HG03139 (cell line): ENCODE results near the gene SLC25A24.
"Not testable (repeated sequence)": the region's sequence is repeated elsewhere in the genome, so short reads cannot be mapped to it uniquely, and the experiment has no call there.

Source experiments
- ATAC-seq: cut with Tn5 transposase; IDR thresholded peaks from one replicate; pipeline ENCODE4 v1.9.1; 2021; ENCODE audit not compliant: unreplicated experiment

Gene SLC25A24

GRCh38 chr1:108140936-108141335 lies 59.2 kb downstream of the SLC25A24 start:
- no peak for ATAC-seq

GRCh38 chr1:108140177-108140576 lies 60.0 kb downstream of the SLC25A24 start:
- no peak for ATAC-seq

- not testable (repeated sequence) for ATAC-seq
Observed at GRCh38 chr1:108139555-108139954, 60.6 kb downstream of the SLC25A24 start.

- not testable (repeated sequence) for ATAC-seq
Observed at GRCh38 chr1:108133148-108133547, 67.0 kb downstream of the SLC25A24 start.

DNA sequence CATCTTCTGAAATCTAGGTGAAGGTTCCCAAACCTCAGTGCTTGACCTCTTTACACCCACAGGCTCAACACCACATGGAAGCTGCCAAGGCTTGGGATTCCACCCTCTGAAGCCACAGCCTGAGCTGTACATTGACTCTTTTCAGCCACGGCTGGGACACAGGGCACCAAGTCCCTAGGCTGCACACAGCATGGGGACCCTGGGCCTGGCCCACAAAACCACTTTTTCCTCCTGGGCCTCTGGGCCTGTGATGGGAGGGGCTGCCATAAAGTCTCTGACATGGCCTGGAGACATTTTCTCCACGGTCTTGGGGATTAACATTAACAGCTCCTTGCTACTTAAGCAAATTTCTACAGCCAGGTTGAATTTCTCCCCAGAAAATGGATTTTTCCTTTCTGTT lies 67.8 kb downstream of the SLC25A24 start:
- not testable (repeated sequence) for ATAC-seq

DNA sequence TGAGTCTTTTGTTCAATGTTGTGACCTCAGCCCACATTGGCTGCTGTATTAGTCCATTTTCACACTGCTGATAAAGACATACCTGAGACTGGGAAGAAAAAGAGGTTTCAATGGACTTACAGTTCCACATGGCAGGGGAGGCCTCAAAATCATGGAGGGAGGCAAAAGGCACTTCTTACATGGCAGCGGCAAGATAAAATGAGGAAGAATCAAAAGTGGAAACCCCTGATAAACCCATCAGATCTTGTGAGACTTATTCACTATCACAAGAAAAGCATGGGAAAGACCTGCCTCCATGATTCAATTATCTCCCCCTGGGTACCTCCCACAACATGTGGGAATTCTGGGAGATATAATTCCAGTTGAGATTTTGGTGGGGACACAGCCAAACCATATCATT lies 68.9 kb downstream of the SLC25A24 start:
- ATAC-seq = not testable (repeated sequence)

- no peak for ATAC-seq
Observed at GRCh38 chr1:108130794-108131193, 69.3 kb downstream of the SLC25A24 start.

- no peak for ATAC-seq
Observed at GRCh38 chr1:108129999-108130398, 70.1 kb downstream of the SLC25A24 start.

- peak; percentile 95 for ATAC-seq
Observed at GRCh38 chr1:108125312-108126138, 74.6 kb downstream of the SLC25A24 start.

GRCh38 chr1:108124622-108125311 lies 75.4 kb downstream of the SLC25A24 start:
- no peak for ATAC-seq

DNA sequence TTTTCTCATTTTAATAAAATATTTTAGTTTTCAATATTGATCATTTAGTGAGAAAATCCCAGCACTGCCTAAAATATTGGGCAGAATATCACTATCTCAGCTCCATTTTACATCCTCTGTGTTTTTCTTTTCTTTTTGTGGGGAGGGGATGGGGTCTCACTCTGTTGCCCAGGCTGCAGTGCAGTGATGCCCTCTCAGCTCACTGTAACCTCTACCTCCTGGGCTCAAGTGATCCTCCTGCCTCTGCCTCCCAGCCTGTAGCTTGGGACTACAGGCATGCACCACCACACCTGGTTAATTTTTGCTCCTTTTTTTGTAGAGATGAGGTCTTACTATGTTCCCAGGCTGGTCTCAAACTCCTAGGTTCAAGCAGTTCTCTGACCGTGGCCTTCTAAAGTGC lies 76.1 kb downstream of the SLC25A24 start:
- ATAC-seq = no peak

DNA sequence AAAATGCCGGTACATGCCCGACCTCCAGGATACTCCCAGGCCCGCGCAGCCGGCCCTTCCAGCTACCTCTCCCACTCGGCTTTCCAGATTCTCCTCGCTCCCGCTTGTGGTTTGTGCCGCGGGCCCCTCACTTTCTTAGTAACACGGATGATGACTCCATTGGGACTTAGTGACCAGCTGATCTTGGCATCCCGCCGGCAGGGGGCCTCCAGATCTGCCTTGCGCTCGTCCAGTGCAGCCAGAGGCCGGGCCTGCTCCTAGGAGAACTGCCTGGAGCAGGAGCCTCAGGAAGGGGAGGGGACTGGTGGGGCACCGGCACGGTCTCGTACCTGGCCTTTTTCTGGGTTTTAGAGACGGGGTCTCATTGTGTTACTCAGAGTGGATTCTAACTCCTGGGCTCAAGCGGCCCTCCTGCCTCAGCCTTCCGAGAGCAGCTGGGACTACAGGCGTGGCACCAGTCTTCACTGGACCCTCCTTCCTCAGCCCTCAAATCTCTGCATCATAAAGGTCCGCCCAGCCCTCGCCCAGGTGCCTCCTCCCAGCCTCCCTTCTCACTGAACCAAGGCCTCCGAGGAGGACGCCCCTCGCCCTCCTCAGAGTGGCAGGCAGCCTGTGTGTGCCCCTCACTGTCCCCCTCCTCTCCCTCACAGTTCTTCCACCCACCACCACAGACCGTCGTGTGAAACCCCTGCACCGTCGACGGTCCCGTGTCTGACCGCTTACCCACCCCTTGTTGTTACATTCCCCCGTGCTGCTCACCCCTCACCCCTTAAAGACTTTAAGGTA lies 78.6 kb downstream of the SLC25A24 start:
- no peak for ATAC-seq

DNA sequence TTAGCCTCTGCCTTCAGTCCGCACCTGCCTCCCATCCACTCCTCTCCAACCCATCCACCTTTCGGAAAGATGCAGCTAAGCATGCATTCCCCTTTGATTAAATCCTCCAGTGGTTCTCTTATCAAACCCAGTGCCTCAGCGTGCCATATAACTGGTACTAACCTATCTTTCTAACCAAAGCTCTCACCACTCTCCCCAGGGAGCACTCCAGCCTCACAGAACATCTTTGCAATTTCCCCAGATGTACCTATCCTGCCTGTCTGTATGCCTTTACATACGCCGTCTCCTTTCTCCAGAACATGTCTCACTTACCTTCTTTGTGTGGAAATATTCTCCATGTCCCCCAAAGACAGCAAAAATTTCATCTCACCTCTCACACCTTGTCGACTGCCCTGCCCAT lies 80.0 kb downstream of the SLC25A24 start:
- ATAC-seq = no peak

- no peak for ATAC-seq
Observed at GRCh38 chr1:108119500-108119899, 80.6 kb downstream of the SLC25A24 start.

GRCh38 chr1:108117945-108118902 lies 81.9 kb downstream of the SLC25A24 start:
- no peak for ATAC-seq

DNA sequence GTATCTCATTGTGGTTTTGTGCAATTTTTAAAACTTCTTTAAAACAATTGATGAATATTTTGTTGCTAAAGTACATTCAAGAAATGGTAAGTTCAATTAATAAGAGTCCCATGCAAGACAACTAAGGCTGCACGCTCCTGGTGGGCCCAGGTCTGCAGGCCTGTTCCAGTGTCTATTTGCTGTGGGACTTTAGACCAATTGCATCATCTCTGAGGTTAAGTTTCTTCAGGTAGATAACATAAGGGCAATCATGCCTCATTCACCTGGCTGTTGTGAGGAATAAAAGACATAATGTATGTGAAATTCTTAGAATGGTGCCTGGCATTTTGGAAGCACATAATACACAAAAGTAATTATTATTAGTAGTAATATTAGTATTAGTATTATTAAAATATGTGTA lies 82.9 kb downstream of the SLC25A24 start:
- no peak for ATAC-seq

GRCh38 chr1:108114033-108114599 lies 86.0 kb downstream of the SLC25A24 start:
- no peak for ATAC-seq

- no peak for ATAC-seq
Observed at GRCh38 chr1:108113496-108113895, 86.6 kb downstream of the SLC25A24 start.

- ATAC-seq = no peak
Observed at GRCh38 chr1:108109295-108109973, 90.7 kb downstream of the SLC25A24 start.
